K562 (cell line): ENCODE measurements around the gene RUFY2. TPM values are rescaled to one million over a fixed set of nuclear protein-coding genes. Genes with fewer than 3 reads are reported as not detected.

Experiments used
- ATF3 ChIP-seq, 2 experiments: fragments of 450-650 bp in 1 of 2; sonication (generic) in 1 of 2; formaldehyde crosslinking in 1 of 2; IDR thresholded peaks in 1 of 2; conservative IDR thresholded peaks in 1 of 2; 2 replicates each; pipeline versions ENCODE4 v1.6.1 to v1.8.1; 2016 to 2023; ENCODE audit warnings: mild to moderate bottlenecking in 2 of 2, moderate library complexity in 2 of 2, inconsistent platforms in 1 of 2, missing genetic modification reagents in 1 of 2
- CBX1 ChIP-seq: sonication (generic); IDR thresholded peaks from 2 replicates; pipeline ENCODE4 v1.6.1; 2016; ENCODE audit warnings: antibody characterized with exemption, low read depth, mild to moderate bottlenecking
- E2F6 ChIP-seq, 2 experiments: IDR thresholded peaks; 2 replicates each; pipeline ENCODE4 v1.6.1; 2011; ENCODE audit warnings: borderline replicate concordance in 1 of 2, control low read depth in 1 of 2, low read depth in 1 of 2, low read length in 1 of 2, mild to moderate bottlenecking in 1 of 2, mixed read lengths in 1 of 2, moderate library complexity in 1 of 2; ENCODE audit not compliant: insufficient read depth in 1 of 2, insufficient read length in 1 of 2, poor library complexity in 1 of 2, severe bottlenecking in 1 of 2; ENCODE audit errors: extremely low read depth in 1 of 2
- EP300 ChIP-seq: IDR thresholded peaks from 2 replicates; pipeline ENCODE4 v1.6.1; 2012; ENCODE audit warnings: low read length, improper control_type of control experiment
- GATAD2B ChIP-seq: fragments of 450-650 bp; IDR thresholded peaks from 2 replicates; pipeline ENCODE4 v1.6.1; 2017; ENCODE audit warnings: mild to moderate bottlenecking, borderline replicate concordance
- IFI16 ChIP-seq: fragments of 250-450 bp; sonication (Bioruptor Pico); IDR thresholded peaks from 2 replicates; pipeline ENCODE4 v2.1.2; 2022; ENCODE audit warnings: mild to moderate bottlenecking, inconsistent platforms
- STAT6 ChIP-seq: sonication (generic); formaldehyde crosslinking; IDR thresholded peaks from 2 replicates; pipeline ENCODE4 v1.8.1; 2023; ENCODE audit warnings: mild to moderate bottlenecking, missing genetic modification reagents
- TRIM24 ChIP-seq, 2 experiments: fragments of 450-650 bp; IDR thresholded peaks; 2 replicates each; pipeline ENCODE4 v1.6.1; 2016
- ZBTB7A ChIP-seq: IDR thresholded peaks from 2 replicates; pipeline ENCODE4 v1.6.1; 2011; ENCODE audit warnings: low read depth, mild to moderate bottlenecking, low read length, moderate library complexity, borderline replicate concordance; ENCODE audit not compliant: control insufficient read depth
- ZNF318 ChIP-seq, 2 experiments: fragments of 450-650 bp; IDR thresholded peaks; 2 replicates each; pipeline ENCODE4 v1.6.1; 2016; ENCODE audit warnings: mild to moderate bottlenecking in 2 of 2, borderline replicate concordance in 1 of 2, low read depth in 1 of 2, moderate library complexity in 1 of 2
- polyA plus RNA-seq, 8 experiments: library from polyadenylated mRNA; depleted of rRNA in 4 of 8; stranded (reverse) in 5 of 8; unstranded in 3 of 8; fragments of >200 nt; fragmentation: Nextera tagmentation in 2 of 8; fragmentation: Illumina TruSeq in 1 of 8; extraction: Ambion mirVana in 2 of 8; extraction: Trizol in 1 of 8; gene quantifications; 2 replicates each; pipeline versions ENCODE4 v1.2.1 to v1.2.3, GENCODE V29; 2011 to 2014; ENCODE audit warnings: inconsistent platforms in 1 of 8, missing spikeins in 1 of 8
- total RNA-seq, 7 experiments: library from RNA; depleted of rRNA in 6 of 7; stranded (reverse); fragments of >200 nt in 6 of 7; fragmentation: Illumina TruSeq in 2 of 7; extraction: Trizol in 2 of 7; gene quantifications; 2 replicates each; pipeline versions ENCODE4 v1.2.1 to v1.2.3, GENCODE V29; 2011 to 2021; ENCODE audit warnings: low replicate concordance in 1 of 7
- TF ChIP-seq, protein P1 (sequence below): fragments of 450-650 bp; IDR thresholded peaks from one replicate; pipeline ENCODE4 v1.6.1; 2018; ENCODE audit warnings: mild to moderate bottlenecking, moderate library complexity; ENCODE audit not compliant: partially characterized antibody

RUFY2 gene
- total and polyA plus RNA-seq, 9 of the 15 experiments (the other 6 are each of a cell fraction or from before 2014, with no cell fraction given), result 3.7 to 20.1 (median 12.6) TPM

DNA sequence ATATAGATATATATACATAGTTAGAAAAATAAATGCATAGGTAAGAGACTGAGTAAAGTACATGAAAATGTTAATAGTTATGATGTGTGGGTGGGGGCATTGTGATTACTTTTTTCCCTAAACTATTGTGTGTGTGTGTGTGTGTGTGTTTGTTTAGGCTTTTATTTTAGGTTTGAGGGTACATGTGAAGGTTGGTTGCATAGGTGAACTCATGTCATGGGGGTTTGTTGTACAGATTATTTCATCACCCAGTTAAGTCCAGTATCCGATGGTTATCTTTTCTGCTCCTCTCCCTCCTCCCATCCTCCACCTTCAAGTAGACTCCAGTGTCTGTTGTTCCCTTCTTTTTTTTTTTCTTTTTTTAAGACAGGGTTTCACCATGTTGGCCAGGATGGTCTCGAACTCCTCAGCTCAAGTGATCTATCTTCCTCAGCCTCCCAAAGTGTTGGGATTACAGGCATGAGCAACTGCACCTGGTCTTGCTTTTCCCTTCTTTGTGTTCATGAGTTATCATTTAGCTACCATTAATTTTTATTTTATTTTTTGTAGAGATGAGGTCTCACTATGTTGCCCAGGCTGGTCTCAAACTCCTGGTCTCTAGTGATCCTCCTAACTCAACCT, 1.9 kb upstream of the RUFY2 start (continued):
- TF ChIP-seq STAT6 (CRISPR knock-in tag), result no peak
- TF ChIP-seq GATAD2B, result no peak
- TF ChIP-seq ZNF318 (IDR thresholded peaks at IDR 0.05; ENCODE audit: borderline replicate concordance in 1 of 2, low read depth in 1 of 2), result peak in 1 of 2 experiments; percentile 59; a peak in 1 of 4 replicates
- TF ChIP-seq TRIM24 (IDR thresholded peaks at IDR 0.05), result peak; percentile 61 to 79; a peak in 2 of 4 replicates
- no peak for TF ChIP-seq IFI16 (CRISPR knock-in tag)
- TF ChIP-seq ATF3 (IDR thresholded peaks at IDR 0.05), result peak; percentile 81
- no peak for TF ChIP-seq ATF3 (CRISPR knock-in tag; conservative IDR thresholded peaks at IDR 0.05)
- TF ChIP-seq, protein P1, sequence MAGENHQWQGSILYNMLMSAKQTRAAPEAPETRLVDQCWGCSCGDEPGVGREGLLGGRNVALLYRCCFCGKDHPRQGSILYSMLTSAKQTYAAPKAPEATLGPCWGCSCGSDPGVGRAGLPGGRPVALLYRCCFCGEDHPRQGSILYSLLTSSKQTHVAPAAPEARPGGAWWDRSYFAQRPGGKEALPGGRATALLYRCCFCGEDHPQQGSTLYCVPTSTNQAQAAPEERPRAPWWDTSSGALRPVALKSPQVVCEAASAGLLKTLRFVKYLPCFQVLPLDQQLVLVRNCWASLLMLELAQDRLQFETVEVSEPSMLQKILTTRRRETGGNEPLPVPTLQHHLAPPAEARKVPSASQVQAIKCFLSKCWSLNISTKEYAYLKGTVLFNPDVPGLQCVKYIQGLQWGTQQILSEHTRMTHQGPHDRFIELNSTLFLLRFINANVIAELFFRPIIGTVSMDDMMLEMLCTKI, result no peak
- no peak for TF ChIP-seq ZBTB7A
- no peak for TF ChIP-seq E2F6 (IDR thresholded peaks at IDR 0.05; ENCODE audit: borderline replicate concordance in 1 of 2, extremely low read depth in 1 of 2, insufficient read depth in 1 of 2, insufficient read length in 1 of 2, low read depth in 1 of 2, low read length in 1 of 2, poor library complexity in 1 of 2, severe bottlenecking in 1 of 2)
- TF ChIP-seq CBX1, result no peak
- peak; percentile 55; the same call in 1 of the 2 replicates for TF ChIP-seq EP300
